Endothelial cell of umbilical vein (primary cell): Measurements from ENCODE around the gene MUC5AC.

Experiments
- CTCF ChIP-seq, 2 donors: IDR thresholded peaks; 1 replicate in 1 of 2; 2 replicates in 1 of 2; pipeline ENCODE4 v1.5.1; 2011; ENCODE audit warnings: low read length in 2 of 2, mild to moderate bottlenecking in 2 of 2, moderate library complexity in 2 of 2, control low read depth in 1 of 2, inconsistent platforms in 1 of 2, low read depth in 1 of 2; ENCODE audit not compliant: insufficient read depth in 1 of 2; ENCODE audit errors: extremely low read depth in 1 of 2
- EZH2 ChIP-seq: IDR thresholded peaks from 2 replicates; pipeline ENCODE4 v1.6.1; 2012; ENCODE audit warnings: borderline replicate concordance, low read depth, mild to moderate bottlenecking, moderate library complexity, low read length, inconsistent platforms; ENCODE audit not compliant: severe bottlenecking
- JUN ChIP-seq: IDR thresholded peaks from 2 replicates; pipeline ENCODE4 v1.6.1; 2011; ENCODE audit warnings: borderline replicate concordance, low read depth; ENCODE audit not compliant: insufficient read length, insufficient read depth
- MAX ChIP-seq: IDR thresholded peaks from 2 replicates; pipeline ENCODE4 v1.6.1; 2011; ENCODE audit not compliant: insufficient read depth, insufficient read length
- POLR2A ChIP-seq: IDR thresholded peaks from 2 replicates; pipeline ENCODE4 v1.6.1; 2012; ENCODE audit warnings: low read depth, mild to moderate bottlenecking, control low read depth, low read length
- POLR2AphosphoS5 ChIP-seq: IDR thresholded peaks from 2 replicates; pipeline ENCODE4 v1.6.1; 2012; ENCODE audit warnings: low read depth, mild to moderate bottlenecking, control low read depth, low read length, moderate library complexity; ENCODE audit not compliant: insufficient read depth

GRCh38 chr11:1155274-1155693 is 2.5 kb upstream of the MUC5AC start:
- TF ChIP-seq CTCF (IDR thresholded peaks at IDR 0.05; ENCODE audit: extremely low read depth in 1 of 2, insufficient read depth in 1 of 2, low read depth in 1 of 2, low read length in 2 of 2) (no peak), EZH2 (no peak), POLR2AphosphoS5 (no peak), POLR2A (no peak), JUN (no peak), MAX (no peak)
